Cardiac fibroblast (primary cell): ENCODE measurements around the gene CSTA.

ENCODE experiments used
- DNase-seq, 2 donors: peaks; one replicate each; pipeline versions ENCODE4 v3.0.0 to v3.0.0-alpha.2; 2010; ENCODE audit warnings: low read depth in 2 of 2
- H3K4me3 ChIP-seq, 2 donors: replicated peaks in 1 of 2; 1 replicate in 1 of 2; 2 replicates in 1 of 2; pipeline ENCODE4 v1.5.1; 2011; ENCODE audit warnings: low read depth in 2 of 2, low read length in 2 of 2, mild to moderate bottlenecking in 2 of 2, moderate library complexity in 1 of 2
- TF ChIP-seq, protein P1 (sequence below): IDR thresholded peaks from one replicate; pipeline ENCODE4 v1.5.1; 2011; ENCODE audit warnings: low read depth, mild to moderate bottlenecking, low read length, inconsistent platforms

The CSTA gene

DNA sequence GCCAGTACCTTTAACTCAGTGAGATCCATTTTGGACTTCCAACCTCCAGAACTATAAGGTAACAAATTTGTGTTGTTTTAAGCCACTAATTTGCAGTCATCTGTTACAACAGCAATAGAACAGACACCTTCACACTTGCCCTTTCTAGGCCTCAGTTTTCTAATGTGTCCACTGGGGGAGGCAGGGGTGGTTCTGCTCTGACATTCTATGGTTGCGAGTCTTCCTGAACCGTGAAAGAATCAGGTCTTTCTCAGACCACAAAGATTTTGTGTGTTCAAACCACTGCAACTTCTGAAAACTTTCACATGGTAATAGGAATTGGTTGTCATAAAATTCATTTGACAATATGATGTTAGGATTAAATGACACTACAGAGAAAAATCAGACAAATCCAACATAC is 26.8 kb upstream of the CSTA start:
- DNase-seq, result no peak
- TF ChIP-seq, protein P1, sequence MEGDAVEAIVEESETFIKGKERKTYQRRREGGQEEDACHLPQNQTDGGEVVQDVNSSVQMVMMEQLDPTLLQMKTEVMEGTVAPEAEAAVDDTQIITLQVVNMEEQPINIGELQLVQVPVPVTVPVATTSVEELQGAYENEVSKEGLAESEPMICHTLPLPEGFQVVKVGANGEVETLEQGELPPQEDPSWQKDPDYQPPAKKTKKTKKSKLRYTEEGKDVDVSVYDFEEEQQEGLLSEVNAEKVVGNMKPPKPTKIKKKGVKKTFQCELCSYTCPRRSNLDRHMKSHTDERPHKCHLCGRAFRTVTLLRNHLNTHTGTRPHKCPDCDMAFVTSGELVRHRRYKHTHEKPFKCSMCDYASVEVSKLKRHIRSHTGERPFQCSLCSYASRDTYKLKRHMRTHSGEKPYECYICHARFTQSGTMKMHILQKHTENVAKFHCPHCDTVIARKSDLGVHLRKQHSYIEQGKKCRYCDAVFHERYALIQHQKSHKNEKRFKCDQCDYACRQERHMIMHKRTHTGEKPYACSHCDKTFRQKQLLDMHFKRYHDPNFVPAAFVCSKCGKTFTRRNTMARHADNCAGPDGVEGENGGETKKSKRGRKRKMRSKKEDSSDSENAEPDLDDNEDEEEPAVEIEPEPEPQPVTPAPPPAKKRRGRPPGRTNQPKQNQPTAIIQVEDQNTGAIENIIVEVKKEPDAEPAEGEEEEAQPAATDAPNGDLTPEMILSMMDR, result no peak
- H3K4me3 ChIP-seq, result no peak overlapping the region

DNA sequence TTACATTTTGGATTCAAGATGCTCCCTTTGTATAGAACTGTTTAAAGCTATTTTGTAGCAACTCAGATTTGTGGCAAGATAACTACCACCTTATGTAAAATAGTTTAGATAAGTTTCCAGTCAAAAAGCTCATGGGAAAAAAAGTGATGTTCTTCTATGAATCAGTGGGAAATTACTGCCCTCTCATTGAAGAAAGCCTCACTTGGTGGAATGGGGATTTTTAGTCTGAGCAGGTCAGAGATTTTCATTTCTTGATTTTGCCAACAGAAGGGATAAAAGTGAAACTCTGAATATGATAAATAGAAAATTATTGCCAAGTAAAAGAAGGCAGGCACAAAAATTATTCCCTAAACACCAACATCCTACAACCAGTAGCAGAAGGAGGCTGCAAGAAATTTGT is 25.8 kb upstream of the CSTA start:
- H3K4me3 ChIP-seq, result no peak overlapping the region
- DNase-seq, result no peak
- TF ChIP-seq, protein P1, result no peak

DNA sequence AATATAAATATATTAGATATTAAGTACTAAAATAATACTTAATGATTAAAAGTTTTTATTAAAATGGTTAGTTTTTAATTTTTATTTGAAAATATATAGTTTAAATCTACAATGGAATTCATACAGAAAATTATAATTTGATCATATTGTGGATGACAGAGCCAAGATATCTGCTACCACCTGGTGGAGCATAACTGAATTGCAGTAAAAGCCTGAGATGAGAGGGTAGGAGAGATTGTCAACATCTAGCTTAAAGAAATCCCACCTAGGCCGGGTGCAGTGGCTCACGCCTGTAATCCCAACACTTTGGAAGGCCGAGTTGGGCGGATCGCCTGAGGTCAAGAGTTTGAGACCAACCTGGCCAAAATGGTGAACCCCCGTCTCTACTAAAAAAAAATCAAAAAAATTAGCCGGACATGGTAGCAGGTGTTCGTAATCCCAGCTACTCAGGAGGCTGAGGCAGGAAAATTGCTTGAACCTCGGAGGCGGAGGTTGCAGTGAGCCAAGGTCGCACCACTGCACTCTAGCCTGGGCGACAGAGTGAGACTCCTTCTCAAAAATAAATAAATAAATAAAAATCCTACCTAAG is 25.1 kb upstream of the CSTA start:
- peak; percentile 7 to 45 for DNase-seq
- TF ChIP-seq, protein P1, result peak; percentile 64
- H3K4me3 ChIP-seq, result no peak overlapping the region

DNA sequence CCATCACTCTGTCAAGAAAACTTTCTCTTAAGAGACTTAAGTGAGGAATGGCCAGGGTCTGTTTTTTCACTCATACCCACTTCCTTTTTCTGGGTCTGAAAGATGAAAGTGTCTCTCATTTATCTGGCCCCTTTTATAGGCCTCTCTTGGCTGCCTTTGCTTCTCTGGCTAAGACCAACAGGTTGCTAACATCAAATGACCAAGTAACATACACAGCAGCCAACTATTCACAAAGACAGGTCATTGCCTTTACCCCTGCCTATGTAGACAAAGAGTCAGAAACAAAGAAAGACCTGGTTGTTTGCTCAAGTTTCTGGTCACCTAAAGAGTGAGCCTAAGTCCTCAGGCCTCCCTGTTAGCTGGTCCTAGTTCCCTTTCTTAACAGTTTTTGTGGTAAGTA is 24.0 kb upstream of the CSTA start:
- no peak for DNase-seq

DNA sequence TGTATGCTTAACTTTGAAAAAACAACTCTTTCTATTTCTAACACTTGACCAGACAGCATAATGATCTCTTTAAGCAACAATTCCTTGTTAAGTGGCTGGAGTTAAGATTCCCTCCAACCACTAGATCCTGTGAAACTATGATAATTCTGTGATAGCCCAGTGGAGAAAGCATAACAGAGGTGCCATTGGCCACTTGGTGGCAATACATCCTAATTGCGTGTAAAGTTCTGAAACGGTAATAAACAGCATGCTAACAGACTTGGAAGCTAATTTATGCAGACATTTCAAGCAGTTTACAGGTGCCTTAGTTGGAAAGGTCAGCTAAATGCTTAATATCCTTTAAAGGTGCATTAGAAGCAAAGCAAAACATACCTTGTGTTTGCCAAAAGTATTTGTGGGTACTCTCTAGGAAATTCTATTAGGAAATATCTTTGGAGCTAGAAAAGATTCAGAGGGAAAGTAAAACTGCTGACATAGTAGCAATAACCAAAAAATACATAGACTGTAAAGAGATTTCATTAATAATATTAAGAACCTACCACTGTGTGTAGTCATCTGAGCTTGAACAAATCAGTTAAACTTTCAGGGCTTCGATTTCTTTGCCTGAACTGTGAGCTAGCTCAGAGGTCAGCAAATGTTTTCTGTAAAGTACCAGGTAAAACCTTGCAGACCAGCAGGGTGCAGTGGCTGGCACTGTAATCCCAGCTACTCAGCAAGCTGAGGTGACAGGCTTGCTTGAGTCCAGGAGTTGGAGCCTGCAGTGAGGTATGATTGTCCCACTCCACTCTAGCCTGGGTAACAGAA is 19.0 kb upstream of the CSTA start:
- no peak for DNase-seq
- TF ChIP-seq, protein P1, result no peak

More for the DNA sequence above, 24.0 kb upstream of the CSTA start:
- TF ChIP-seq, protein P1, result no peak
- no peak overlapping the region for H3K4me3 ChIP-seq

DNA sequence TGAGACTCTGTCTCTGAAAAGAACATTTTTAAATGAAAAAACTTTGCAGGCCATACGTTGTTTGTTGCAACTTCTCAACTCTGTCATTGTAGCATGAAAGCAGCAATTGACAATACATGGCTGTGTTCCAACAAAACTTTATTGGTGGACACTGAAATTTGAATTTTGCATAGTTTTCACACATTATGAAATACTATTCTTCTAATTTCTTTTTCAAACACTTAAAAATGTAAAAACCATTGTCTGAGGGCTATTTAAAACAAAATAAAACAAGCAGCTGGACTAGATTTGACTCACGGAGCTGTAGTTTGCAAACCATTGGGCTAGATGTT is 18.5 kb upstream of the CSTA start:
- no peak overlapping the region for H3K4me3 ChIP-seq
- TF ChIP-seq, protein P1, result no peak
- no peak for DNase-seq

More for the DNA sequence above, 19.0 kb upstream of the CSTA start:
- H3K4me3 ChIP-seq, result no peak overlapping the region
